GM12878 (cell line): ENCODE data around the gene GOSR1. TPM values are rescaled to one million over a fixed set of nuclear protein-coding genes. Genes with fewer than 3 reads are reported as not detected.

Experiments
- ATAC-seq: fragments of 200-7000 bp; cut with Tn5 transposase; 3 replicates; pipeline ENCODE4 v1.9.1; 2020; ENCODE audit warnings: mild to moderate bottlenecking, moderate library complexity
- BruUV-seq: library from RNA; stranded (reverse); fragments of 400-500 nt; replicated peaks from 2 replicates; lab custom pipeline; 2021; lab: Mats Ljungman, UMichigan
- CTCF ChIA-PET: fragments of 300-600 bp; sonication (Branson Sonifier 250); formaldehyde crosslinking; extraction: SDS; loops from one replicate; lab custom pipeline; 2021; ENCODE audit warnings: inconsistent platforms; lab: Yijun Ruan, JAX
- POLR2A ChIA-PET: fragments of 350-600 bp; formaldehyde crosslinking; extraction: SDS; loops from one replicate; lab custom pipeline; 2021; ENCODE audit warnings: inconsistent platforms; lab: Charles Lee
- RAD21 ChIA-PET: fragments of 300-600 bp; sonication (Branson Sonifier 250); formaldehyde crosslinking; loops from one replicate; lab custom pipeline; 2023; ENCODE audit warnings: antibody characterized with exemption; ENCODE audit not compliant: unreplicated experiment; lab: Charles Lee
- SMC1A ChIA-PET: fragments of 300-600 bp; sonication (Branson Sonifier 250); formaldehyde crosslinking; loops from one replicate; lab custom pipeline; 2023; ENCODE audit not compliant: unreplicated experiment, uncharacterized antibody; lab: Charles Lee
- DNase-seq: peaks from one replicate; pipeline ENCODE4 v3.0.0-alpha.2; 2011; ENCODE audit warnings: low read depth, low spot score
- FAIRE-seq: peaks from 3 replicates; lab custom pipeline; 2011; peaks lifted over from hg19 to GRCh38; lab: Jason Lieb, UNC
- H2AFZ ChIP-seq: 2 replicates; pipeline ENCODE4 v1.6.0; 2011; ENCODE audit warnings: low read depth, low read length, control low read depth; ENCODE audit not compliant: control insufficient read depth
- H3K27ac ChIP-seq: 2 replicates; pipeline ENCODE4 v1.5.1; 2011; ENCODE audit warnings: control low read depth; ENCODE audit not compliant: control insufficient read depth, insufficient read depth
- H3K27me3 ChIP-seq, 2 experiments: replicated peaks in 1 of 2; 2 replicates each; pipeline versions ENCODE4 v1.6.0 to v1.6.1; 2011; ENCODE audit warnings: low read length in 1 of 2; ENCODE audit not compliant: control insufficient read depth in 2 of 2, insufficient read depth in 2 of 2
- H3K36me3 ChIP-seq, 2 experiments: 2 replicates each; pipeline ENCODE4 v1.5.1; 2011; ENCODE audit warnings: low read length in 1 of 2; ENCODE audit not compliant: control insufficient read depth in 2 of 2, insufficient read depth in 2 of 2
- H3K4me1 ChIP-seq: 2 replicates; pipeline ENCODE4 v1.6.1; 2011; ENCODE audit warnings: mild to moderate bottlenecking, low read length, moderate library complexity, mixed read lengths; ENCODE audit not compliant: control insufficient read depth, insufficient read depth
- H3K4me2 ChIP-seq: 2 replicates; pipeline ENCODE4 v1.6.0; 2011; ENCODE audit warnings: control low read depth; ENCODE audit not compliant: control insufficient read depth, insufficient read depth
- H3K4me3 ChIP-seq: fragments of 200-600 bp; sonication (generic); 2 replicates; pipeline ENCODE4 v1.5.1; 2016
- H3K79me2 ChIP-seq: 2 replicates; pipeline ENCODE4 v1.6.0; 2011; ENCODE audit warnings: low read length; ENCODE audit not compliant: control insufficient read depth, insufficient read depth
- H3K9ac ChIP-seq: 2 replicates; pipeline ENCODE4 v1.8.0; 2011; ENCODE audit warnings: low read length, control low read depth, mixed read lengths; ENCODE audit not compliant: control insufficient read depth, insufficient read depth
- H3K9me3 ChIP-seq: replicated peaks from 3 replicates; pipeline ENCODE4 v1.5.1; 2011; ENCODE audit warnings: mild to moderate bottlenecking, low read length; ENCODE audit not compliant: control insufficient read depth, insufficient read depth
- H4K20me1 ChIP-seq: 2 replicates; pipeline ENCODE4 v1.6.0; 2011; ENCODE audit not compliant: control insufficient read depth, insufficient read depth
- CREB1 ChIP-seq: IDR thresholded peaks from 2 replicates; pipeline ENCODE4 v1.6.1; 2012; ENCODE audit warnings: low read depth, mild to moderate bottlenecking, inconsistent platforms
- MAX ChIP-seq: IDR thresholded peaks from 2 replicates; pipeline ENCODE4 v1.6.1; 2012; ENCODE audit warnings: low read depth, low read length, improper control_type of control experiment
- NR2F1 ChIP-seq: fragments of 450-650 bp; conservative IDR thresholded peaks from 2 replicates; pipeline ENCODE4 v1.6.1; 2017; ENCODE audit warnings: mild to moderate bottlenecking
- TCF3 ChIP-seq: IDR thresholded peaks from 2 replicates; pipeline ENCODE4 v1.6.1; 2012; ENCODE audit warnings: low read depth, mild to moderate bottlenecking, low read length, borderline replicate concordance; ENCODE audit not compliant: insufficient read depth
- ZBTB33 ChIP-seq: fragments of 450-650 bp; IDR thresholded peaks from 2 replicates; pipeline ENCODE4 v1.6.1; 2017; ENCODE audit warnings: mild to moderate bottlenecking
- WGBS: methylation state at CpG from one replicate; pipeline ENCODE4 v1.1.6; 2016; ENCODE audit warnings: low lambda C conversion rate; ENCODE audit not compliant: insufficient replicate concordance, insufficient coverage; ENCODE audit errors: missing lambda C conversion rate; 5-methylcytosine and 5-hydroxymethylcytosine counted together
- in situ Hi-C: fragments of 300-500 bp; cut with MboI; formaldehyde crosslinking; loops from 9 replicates; pipeline ENCODE4 v1.14.3; 2018; ENCODE audit warnings: mixed read lengths
- intact Hi-C: fragments of 100-400 bp; cut with micrococcal nuclease; formaldehyde crosslinking; loops from one replicate; pipeline ENCODE4 v1.14.2; 2022; ENCODE audit not compliant: unreplicated experiment
- polyA plus RNA-seq, 11 experiments: library from polyadenylated mRNA; depleted of rRNA in 4 of 11; unstranded in 6 of 11; stranded (reverse) in 5 of 11; fragments of >200 nt; fragmentation: Nextera tagmentation in 4 of 11; fragmentation: Illumina TruSeq in 1 of 11; extraction: Ambion mirVana in 4 of 11; extraction: Trizol in 1 of 11; gene quantifications; 1 replicate in 1 of 11; 2 replicates in 10 of 11; pipeline versions ENCODE4 v1.2.1 to v1.2.3, GENCODE V29; 2011 to 2016; ENCODE audit warnings: inconsistent platforms in 2 of 11, missing spikeins in 2 of 11, low read depth in 1 of 11
- total RNA-seq, 4 experiments: library from RNA; depleted of rRNA in 3 of 4; stranded (reverse); fragments of >200 nt in 3 of 4; fragmentation: Illumina TruSeq in 1 of 4; extraction: Trizol in 1 of 4; gene quantifications; 2 replicates each; pipeline versions ENCODE4 v1.2.1 to v1.2.3, GENCODE V29; 2013 to 2021

GOSR1 gene
- total and polyA plus RNA-seq, 10 of the 15 experiments (the other 5 are each of a cell fraction or from before 2014, with no cell fraction given) = 21.4 to 99.3 (median 42.9) TPM

- Histone ChIP-seq H3K36me3 (peaks cover 0 to 4% of the 10 kb centered on the region in 2 experiments; a peak in 3 of 4 replicates), H3K4me1 (no peaks in the 10 kb centered on the region), H3K4me3 (no peak overlapping the region), H3K9ac (no peak overlapping the region), H3K27me3 (no peaks in the 10 kb centered on the region), H2AFZ (no peak overlapping the region), H3K4me2 (no peak overlapping the region), H3K9me3 (no peaks in the 10 kb centered on the region; the same call in 1 of the 3 replicates), H3K27ac (no peak overlapping the region), H3K79me2 (no peaks in the 10 kb centered on the region), H4K20me1 (no peaks in the 10 kb centered on the region)
- DNase-seq = no peak
- WGBS = 85% methylated on average over 12 of the region's 12 CpGs
- BruUV-seq = no TSS peak
- TF ChIP-seq TCF3 (no peak), MAX (no peak), CREB1 (no peak), NR2F1 (no peak), ZBTB33 (no peak)
- ChIA-PET SMC1A (no interaction called here), CTCF (no interaction called here), POLR2A (no interaction called here), RAD21 (interaction anchor here (0.6 kb wide), 1 partner anchor 109 kb away, joined by 3 read pairs; no protein-coding TSS in a partner anchor)
- ATAC-seq = no peak
- intact Hi-C loops (no loop called here), in situ Hi-C loops (no loop called here)
- FAIRE-seq = no peak
These were observed 26.8 kb upstream of the GOSR1 start for GRCh38 chr17:30450125-30451027.
